Transverse colon (tissue), 4 donors: ENCODE data around the gene SERF2. TPM values are rescaled to one million over a fixed set of nuclear protein-coding genes. Genes with fewer than 3 reads are reported as not detected.
"Not testable (repeated sequence)": the region's sequence is repeated elsewhere in the genome, so short reads cannot be mapped to it uniquely, and the experiment has no call there.

ENCODE experiments used
- DNase-seq: peaks from one replicate; pipeline ENCODE4 v3.0.0-alpha.2; 2019
- H3K27ac ChIP-seq, 4 donors: fragments of 200-600 bp; sonication (generic); 2 replicates each; pipeline ENCODE4 v1.5.1; 2016 to 2018; ENCODE audit warnings: inconsistent platforms in 4 of 4
- H3K27me3 ChIP-seq: fragments of 200-600 bp; sonication (generic); 2 replicates; pipeline ENCODE4 v1.5.1; 2017; ENCODE audit warnings: inconsistent platforms
- H3K36me3 ChIP-seq, 4 donors: fragments of 200-600 bp; sonication (generic); 2 replicates each; pipeline ENCODE4 v1.5.1; 2017 to 2019; ENCODE audit warnings: inconsistent platforms in 4 of 4
- H3K4me1 ChIP-seq, 4 donors: fragments of 200-600 bp; sonication (generic); 2 replicates each; pipeline ENCODE4 v1.5.1; 2017 to 2020; ENCODE audit warnings: inconsistent platforms in 4 of 4
- H3K4me3 ChIP-seq, 4 donors: fragments of 200-600 bp; sonication (generic); 1 replicate in 1 of 4; 2 replicates in 3 of 4; pipeline versions ENCODE4 v1.5.1 to v1.6.1; 2017 to 2019; ENCODE audit warnings: inconsistent platforms in 4 of 4
- H3K9me3 ChIP-seq, 2 donors: fragments of 200-600 bp; sonication (generic); 2 replicates each; pipeline ENCODE4 v1.5.1; 2017 to 2019; ENCODE audit warnings: inconsistent platforms in 2 of 2
- CTCF ChIP-seq, 5 experiments: fragments of 200-600 bp in 3 of 5; fragments of 450-650 bp in 2 of 5; sonication (generic) in 3 of 5; IDR thresholded peaks; 1 replicate in 2 of 5; 2 replicates in 3 of 5; pipeline ENCODE4 v1.5.1; 2016 to 2017; ENCODE audit warnings: antibody characterized with exemption in 5 of 5, inconsistent platforms in 3 of 5, mild to moderate bottlenecking in 2 of 5, moderate library complexity in 1 of 5
- EP300 ChIP-seq: sonication (generic); formaldehyde crosslinking; IDR thresholded peaks from one replicate; pipeline ENCODE4 v1.6.1; 2017; ENCODE audit warnings: antibody characterized with exemption, low read depth
- POLR2A ChIP-seq: fragments of 450-650 bp; IDR thresholded peaks from one replicate; pipeline ENCODE4 v1.6.1; 2016; ENCODE audit warnings: antibody characterized with exemption, mild to moderate bottlenecking, moderate library complexity
- POLR2AphosphoS5 ChIP-seq, 3 donors: sonication (generic); formaldehyde crosslinking; IDR thresholded peaks; one replicate each; pipeline ENCODE4 v1.6.1; 2016; ENCODE audit warnings: antibody characterized with exemption in 3 of 3
- WGBS, 2 donors: methylation state at CpG; one replicate each; pipeline ENCODE4 v1.1.5; 2018; ENCODE audit warnings: low coverage in 1 of 2; 5-methylcytosine and 5-hydroxymethylcytosine counted together
- in situ Hi-C, 4 donors: fragments of 200-750 bp; cut with MboI; loops; one replicate each; pipeline versions ENCODE4 v1.15.0 to v1.15.1; 2017; ENCODE audit warnings: low sequenced_read_pairs in 3 of 4, low pct_ligation_motif_present in 1 of 4, low pct_unique_long_range_greater_than_20kb in 1 of 4
- intact Hi-C: fragments of 100-400 bp; cut with DNase I; formaldehyde crosslinking; loops from one replicate; pipeline ENCODE4 v1.15.1; 2023; ENCODE audit warnings: low total_unique reads
- total RNA-seq, 4 donors: library from RNA; depleted of rRNA; stranded (reverse); fragments of >200 nt; gene quantifications; one replicate each; pipeline ENCODE4 v1.1.0, GENCODE V29; 2016

Gene SERF2
- total RNA-seq, 4 donors from 2014 or later = 663 to 1,001 (median 825) TPM

GRCh38 chr15:43826508-43827341 lies 34.6 kb downstream of the SERF2 start, which contains the start of gene WDR76:
Gene WDR76, plus strand, starts transcription at chr15:43827002. Its CDS starts 31 bp downstream, at chr15:43827033.
- in situ Hi-C loops (no loop called here), intact Hi-C loops (no loop called here)
- Histone ChIP-seq H3K27me3 (no peaks in the 10 kb centered on the region), H3K36me3 (no peaks in the 10 kb centered on the region), H3K9me3 (no peaks in the 10 kb centered on the region), H3K27ac (peak within 1 kb of the TSS; percentile 73 to 84 (median 78)), H3K4me1 (peaks cover 7 to 49% (median 27%) of the 10 kb centered on the region in 4 donors), H3K4me3 (peak within 1 kb of the TSS; percentile 27 to 56 (median 40))
- 0 to 4% methylated on average over 3 to 34 of the region's 48 CpGs for WGBS, 2 donors
- DNase-seq = peak; percentile 90
- TF ChIP-seq POLR2AphosphoS5 (IDR thresholded peaks at IDR 0.05) (peak; percentile 38 to 64 (median 52)), EP300 (no peak)

- DNase-seq = no peak
- Histone ChIP-seq H3K27me3 (no peaks in the 10 kb centered on the region), H3K9me3 (no peaks in the 10 kb centered on the region), H3K4me1 (peaks cover 7 to 35% (median 21%) of the 10 kb centered on the region in 4 donors), H3K4me3 (peak overlapping the region in 1 of 4 donors; percentile 4), H3K27ac (peak overlapping the region; percentile 73 to 84 (median 78)), H3K36me3 (no peaks in the 10 kb centered on the region)
- WGBS, 2 donors = 50 to 52% methylated on average over 6 of the region's 6 CpGs
- TF ChIP-seq POLR2AphosphoS5 (IDR thresholded peaks at IDR 0.05) (no peak), POLR2A (no peak), EP300 (no peak), CTCF (IDR thresholded peaks at IDR 0.05) (no peak)
- in situ Hi-C loops (no loop called here), intact Hi-C loops (no loop called here)
These were observed 36.0 kb downstream of the SERF2 start for GRCh38 chr15:43828061-43828657.

- in situ Hi-C loops, H3K36me3 ChIP-seq, H3K9me3 ChIP-seq, H3K27ac ChIP-seq, intact Hi-C loops, DNase-seq, H3K4me3 ChIP-seq, H3K27me3 ChIP-seq: not testable (repeated sequence)
- WGBS, 2 donors = 89% methylated on average over 9 of the region's 9 CpGs; no CpG with 5 or more reads in 1 of the 2 donors
- peaks cover 0 to 22% (median 14%) of the 10 kb centered on the region in 4 donors for H3K4me1 ChIP-seq
These were observed 37.9 kb downstream of the SERF2 start for GRCh38 chr15:43829951-43830540.

GRCh38 chr15:43830691-43831275 lies 38.7 kb downstream of the SERF2 start:
- H3K27me3 ChIP-seq, H3K27ac ChIP-seq, DNase-seq, intact Hi-C loops, H3K4me3 ChIP-seq, in situ Hi-C loops, H3K36me3 ChIP-seq, H3K9me3 ChIP-seq: not testable (repeated sequence)
- peaks cover 0 to 21% (median 14%) of the 10 kb centered on the region in 4 donors for H3K4me1 ChIP-seq
- 92% methylated on average over 3 to 9 of the region's 9 CpGs for WGBS, 2 donors

- intact Hi-C loops, H3K27me3 ChIP-seq, H3K36me3 ChIP-seq, DNase-seq, H3K9me3 ChIP-seq, H3K27ac ChIP-seq, H3K4me3 ChIP-seq, in situ Hi-C loops: not testable (repeated sequence)
- 91 to 93% methylated on average over 11 to 14 of the region's 14 CpGs for WGBS, 2 donors
- peaks cover 0 to 14% (median 9%) of the 10 kb centered on the region in 4 donors for H3K4me1 ChIP-seq
These were observed 39.5 kb downstream of the SERF2 start for GRCh38 chr15:43831519-43832052.

- H3K36me3 ChIP-seq, H3K27ac ChIP-seq, H3K27me3 ChIP-seq, H3K9me3 ChIP-seq, H3K4me1 ChIP-seq, H3K4me3 ChIP-seq, in situ Hi-C loops, DNase-seq, intact Hi-C loops: not testable (repeated sequence)
- WGBS, 2 donors = 76 to 83% methylated on average over 4 to 6 of the region's 6 CpGs
These were observed 40.4 kb downstream of the SERF2 start for GRCh38 chr15:43832485-43832884.
